ENCODE data around the gene COL5A3.
"Not testable (repeated sequence)": the region's sequence is repeated elsewhere in the genome, so short reads cannot be mapped to it uniquely, and the experiment has no call there.

COL5A3 gene

GRCh38 chr19:9931629-9932028, 78.7 kb downstream of the COL5A3 start:
- TF ChIP-seq CTCF (IDR thresholded peaks at IDR 0.05; ENCODE audit: borderline replicate concordance, extremely low read depth, low read length, poor library complexity, severe bottlenecking) = no peak
- TF ChIP-seq EZH2 (IDR thresholded peaks at IDR 0.05; ENCODE audit: borderline replicate concordance, low read depth, low read length, severe bottlenecking) = no peak
- Histone ChIP-seq H2AFZ (ENCODE audit: low read depth, low read length) (no peak overlapping the region), H3K4me2 (ENCODE audit: insufficient read depth, low read length) (no peak overlapping the region), H3K9me3 (ENCODE audit: insufficient read depth, low read length, severe bottlenecking) (no peaks in the 10 kb centered on the region), H3K4me3 (ENCODE audit: low read depth in 1 of 2, low read length in 2 of 2) (no peak overlapping the region), H3K36me3 (ENCODE audit: insufficient read depth, low read length) (no peaks in the 10 kb centered on the region), H3K4me1 (ENCODE audit: insufficient read depth, low read length) (peaks cover 3% of the 10 kb centered on the region; the same call in 1 of the 2 replicates), H3K27ac (ENCODE audit: low read length) (no peak overlapping the region), H3K79me2 (ENCODE audit: insufficient read depth, low read length) (no peaks in the 10 kb centered on the region), H3K9ac (ENCODE audit: low read depth, low read length) (no peak overlapping the region), H4K20me1 (ENCODE audit: insufficient read depth, low read length) (no peaks in the 10 kb centered on the region), H3K27me3 (ENCODE audit: insufficient read depth, low read length, poor library complexity) (no peaks in the 10 kb centered on the region)
- ATAC-seq (ENCODE audit: insufficient read depth, low read depth) (no peak), DNase-seq (no peak)

- Histone ChIP-seq H3K79me2 (ENCODE audit: insufficient read depth, low read length) (no peaks in the 10 kb centered on the region), H3K4me3 (ENCODE audit: low read depth in 1 of 2, low read length in 2 of 2) (no peak overlapping the region), H3K27ac (ENCODE audit: low read length) (no peak overlapping the region), H3K4me1 (ENCODE audit: insufficient read depth, low read length) (no peaks in the 10 kb centered on the region), H3K9ac (ENCODE audit: low read depth, low read length) (no peak overlapping the region), H3K9me3 (ENCODE audit: insufficient read depth, low read length, severe bottlenecking) (no peaks in the 10 kb centered on the region), H3K36me3 (ENCODE audit: insufficient read depth, low read length) (no peaks in the 10 kb centered on the region), H3K4me2 (ENCODE audit: insufficient read depth, low read length) (no peak overlapping the region), H2AFZ (ENCODE audit: low read depth, low read length) (no peak overlapping the region), H4K20me1 (ENCODE audit: insufficient read depth, low read length) (no peaks in the 10 kb centered on the region), H3K27me3 (ENCODE audit: insufficient read depth, low read length, poor library complexity) (no peaks in the 10 kb centered on the region)
- no peak for DNase-seq
- no peak for ATAC-seq (ENCODE audit: insufficient read depth, low read depth)
- TF ChIP-seq CTCF (IDR thresholded peaks at IDR 0.05; ENCODE audit: borderline replicate concordance, extremely low read depth, low read length, poor library complexity, severe bottlenecking) (no peak), EZH2 (IDR thresholded peaks at IDR 0.05; ENCODE audit: borderline replicate concordance, low read depth, low read length, severe bottlenecking) (no peak)
These were observed 86.9 kb downstream of the COL5A3 start for GRCh38 chr19:9923440-9923839.

GRCh38 chr19:9922782-9923379, 87.4 kb downstream of the COL5A3 start:
- not testable (repeated sequence) for H4K20me1 ChIP-seq (ENCODE audit: insufficient read depth, low read length); H3K4me2 ChIP-seq (ENCODE audit: insufficient read depth, low read length); DNase-seq; H3K4me3 ChIP-seq (ENCODE audit: low read depth in 1 of 2, low read length in 2 of 2); H3K36me3 ChIP-seq (ENCODE audit: insufficient read depth, low read length); H3K27me3 ChIP-seq (ENCODE audit: insufficient read depth, low read length, poor library complexity); ATAC-seq (ENCODE audit: insufficient read depth, low read depth); H3K9ac ChIP-seq (ENCODE audit: low read depth, low read length); H3K79me2 ChIP-seq (ENCODE audit: insufficient read depth, low read length); H3K4me1 ChIP-seq (ENCODE audit: insufficient read depth, low read length); H3K9me3 ChIP-seq (ENCODE audit: insufficient read depth, low read length, severe bottlenecking); H2AFZ ChIP-seq (ENCODE audit: low read depth, low read length); H3K27ac ChIP-seq (ENCODE audit: low read length)

GRCh38 chr19:9917321-9917720, 93.0 kb downstream of the COL5A3 start:
- peak overlapping the region; percentile 32; the same call in 1 of the 2 replicates for H2AFZ ChIP-seq (ENCODE audit: low read depth, low read length)
- no peak overlapping the region for H3K4me2 ChIP-seq (ENCODE audit: insufficient read depth, low read length)
- H3K27me3 ChIP-seq (ENCODE audit: insufficient read depth, low read length, poor library complexity) = peaks cover 3% of the 10 kb centered on the region
- no peaks in the 10 kb centered on the region for H3K9me3 ChIP-seq (ENCODE audit: insufficient read depth, low read length, severe bottlenecking)
- no peak overlapping the region for H3K9ac ChIP-seq (ENCODE audit: low read depth, low read length)
- no peaks in the 10 kb centered on the region for H4K20me1 ChIP-seq (ENCODE audit: insufficient read depth, low read length)
- no peak overlapping the region for H3K4me3 ChIP-seq (ENCODE audit: low read depth in 1 of 2, low read length in 2 of 2)
- H3K27ac ChIP-seq (ENCODE audit: low read length) = no peak overlapping the region
- TF ChIP-seq CTCF (IDR thresholded peaks at IDR 0.05; ENCODE audit: borderline replicate concordance, extremely low read depth, low read length, poor library complexity, severe bottlenecking) = no peak
- TF ChIP-seq EZH2 (IDR thresholded peaks at IDR 0.05; ENCODE audit: borderline replicate concordance, low read depth, low read length, severe bottlenecking) = no peak
- H3K36me3 ChIP-seq (ENCODE audit: insufficient read depth, low read length) = no peaks in the 10 kb centered on the region
- ATAC-seq (ENCODE audit: insufficient read depth, low read depth) (peak; percentile 61), DNase-seq (peak; percentile 30)
- peaks cover 10% of the 10 kb centered on the region for H3K4me1 ChIP-seq (ENCODE audit: insufficient read depth, low read length)
- H3K79me2 ChIP-seq (ENCODE audit: insufficient read depth, low read length) = no peaks in the 10 kb centered on the region

Data from DND-41 (cell line).